Lower lobe of right lung (tissue), 2 donors: ENCODE results near the gene CLPTM1L. TPM values are rescaled to one million over a fixed set of nuclear protein-coding genes. Genes with fewer than 3 reads are reported as not detected.

Experiments used
- ATAC-seq, 2 donors: fragments of 200-7000 bp; cut with Tn5 transposase; one replicate each; pipeline ENCODE4 v1.9.1; 2020 to 2022; ENCODE audit warnings: mild to moderate bottlenecking in 2 of 2, moderate library complexity in 2 of 2
- DNase-seq: peaks from one replicate; pipeline ENCODE4 v3.0.0-alpha.2; 2020
- H3K27ac ChIP-seq: fragments of 200-600 bp; one replicate; pipeline ENCODE4 v1.8.0; 2022
- H3K27me3 ChIP-seq: fragments of 200-600 bp; one replicate; pipeline ENCODE4 v1.8.0; 2022; ENCODE audit warnings: low read depth
- H3K36me3 ChIP-seq: fragments of 200-600 bp; one replicate; pipeline ENCODE4 v1.8.0; 2022; ENCODE audit warnings: mild to moderate bottlenecking
- H3K4me1 ChIP-seq: fragments of 200-600 bp; one replicate; pipeline ENCODE4 v1.8.0; 2022
- H3K4me3 ChIP-seq: fragments of 200-600 bp; one replicate; pipeline ENCODE4 v1.8.0; 2022; ENCODE audit warnings: mild to moderate bottlenecking
- H3K9me3 ChIP-seq: fragments of 200-600 bp; one replicate; pipeline ENCODE4 v1.8.0; 2022
- CTCF ChIP-seq: fragments of 200-600 bp; IDR thresholded peaks from one replicate; pipeline ENCODE4 v1.8.0; 2022; ENCODE audit warnings: antibody characterized with exemption, mild to moderate bottlenecking
- intact Hi-C: fragments of 100-400 bp; cut with DNase I; formaldehyde crosslinking; loops from one replicate; pipeline ENCODE4 v1.11.0; 2022
- total RNA-seq: library from RNA; stranded (reverse); fragmentation: NEBNext Ultra II Directional; extraction: Animal tissue kit (Norgen Biotek cat#: 25700); gene quantifications from one replicate; pipeline ENCODE4 v1.2.1, GENCODE V29; 2021
- donor health status: DM: no; HTN: yes; CAD: no; lungs with severe emphysema.

Gene CLPTM1L
- total RNA-seq, 1 donor from 2014 or later, result 135 TPM

- intact Hi-C loops, result no loop called here
- DNase-seq, result no peak
These were observed 25.3 kb downstream of the CLPTM1L start for GRCh38 chr5:1319436-1320256.

GRCh38 chr5:1318659-1319251 lies 26.1 kb downstream of the CLPTM1L start:
- H3K36me3 ChIP-seq, result peaks cover 68% of the 10 kb centered on the region
- no peak for TF ChIP-seq CTCF
- no peaks in the 10 kb centered on the region for H3K27me3 ChIP-seq
- no peak overlapping the region for H3K4me3 ChIP-seq
- H3K27ac ChIP-seq, result no peak overlapping the region
- no peaks in the 10 kb centered on the region for H3K9me3 ChIP-seq
- DNase-seq, result peak; percentile 43
- peaks cover 22% of the 10 kb centered on the region for H3K4me1 ChIP-seq
- ATAC-seq, result no peak
- intact Hi-C loops, result no loop called here

More at GRCh38 chr5:1319436-1320256, 25.3 kb downstream of the CLPTM1L start:
- peaks cover 15% of the 10 kb centered on the region for H3K4me1 ChIP-seq
- H3K36me3 ChIP-seq, result peaks cover 76% of the 10 kb centered on the region
- no peaks in the 10 kb centered on the region for H3K27me3 ChIP-seq
- H3K27ac ChIP-seq, result no peak overlapping the region
- H3K9me3 ChIP-seq, result no peaks in the 10 kb centered on the region
- H3K4me3 ChIP-seq, result no peak overlapping the region
- no peak for TF ChIP-seq CTCF
- no peak for ATAC-seq

DNA sequence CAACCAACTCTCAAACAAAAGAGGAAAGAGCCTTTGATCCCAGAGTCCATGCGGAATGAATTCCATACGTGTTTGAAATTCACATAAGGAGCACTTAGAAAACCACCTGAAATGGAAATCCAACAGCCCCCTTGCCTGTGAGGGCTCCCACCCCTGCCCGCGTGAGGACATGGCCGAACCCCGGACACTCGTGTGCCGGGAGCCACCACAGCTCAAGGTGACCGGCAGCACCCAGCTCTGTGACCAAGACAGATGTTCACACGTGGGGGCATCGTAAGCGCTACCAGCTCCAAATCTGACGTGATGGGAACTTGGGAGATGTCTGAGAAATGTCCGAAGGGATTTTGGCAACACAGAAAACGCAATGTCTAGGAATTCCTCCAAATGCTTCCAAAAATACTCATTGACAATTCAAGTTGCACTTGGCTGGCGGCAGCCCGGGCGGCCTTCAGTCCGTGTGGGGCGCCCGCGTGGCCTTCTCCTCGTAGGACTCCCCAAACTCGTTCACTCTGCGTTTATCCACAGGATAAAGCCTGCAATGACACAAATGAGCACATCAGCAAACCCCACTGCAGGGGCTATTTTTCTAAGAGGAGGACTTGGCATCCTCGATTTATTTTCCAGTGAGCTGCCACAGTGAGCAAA lies 26.9 kb downstream of the CLPTM1L start:
- peak; percentile 34 for DNase-seq

DNA sequence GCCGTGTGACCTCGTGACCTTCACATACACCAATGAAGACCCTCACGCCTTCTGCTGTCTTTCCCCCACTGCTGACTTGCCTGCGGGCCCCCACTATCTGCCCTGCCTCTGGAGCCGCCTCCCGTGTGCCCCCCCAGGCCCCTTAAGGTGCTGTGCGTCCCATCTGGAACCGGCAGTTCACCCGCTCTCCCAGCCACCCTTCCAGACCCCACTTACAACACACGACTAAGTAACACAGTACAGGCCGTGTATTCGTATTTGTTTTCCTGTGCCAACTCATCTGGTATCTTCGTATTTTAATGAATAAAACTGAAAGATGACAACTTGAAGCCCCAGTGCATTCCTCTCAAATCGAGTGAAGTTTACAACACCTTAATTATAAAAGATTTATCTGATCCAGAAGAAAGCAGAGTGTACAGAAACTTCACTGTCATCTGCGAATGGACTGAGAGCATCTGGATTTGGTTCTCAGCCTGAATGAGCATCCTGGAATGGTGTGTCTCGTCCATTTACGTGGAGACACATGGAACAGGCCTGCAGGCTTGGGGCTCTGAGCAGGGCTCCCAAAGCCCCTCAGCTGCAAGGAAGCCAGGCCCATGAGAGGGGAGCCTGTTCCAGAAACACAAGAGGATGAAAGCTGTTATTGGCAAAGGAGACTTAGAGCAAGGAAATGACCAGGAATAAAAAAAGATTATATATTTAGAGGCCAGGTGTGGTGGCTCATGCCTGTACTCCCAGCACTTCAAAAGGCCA lies 28.1 kb downstream of the CLPTM1L start:
- Histone ChIP-seq H3K27me3 (no peaks in the 10 kb centered on the region), H3K27ac (peak overlapping the region; percentile 58), H3K9me3 (no peaks in the 10 kb centered on the region), H3K4me1 (peaks cover 29% of the 10 kb centered on the region), H3K4me3 (no peak overlapping the region), H3K36me3 (peaks cover 49% of the 10 kb centered on the region)
- ATAC-seq, result no peak
- TF ChIP-seq CTCF, result no peak
- intact Hi-C loops, result no loop called here
- peak; percentile 10 for DNase-seq

More for the DNA sequence above, 26.9 kb downstream of the CLPTM1L start:
- intact Hi-C loops, result no loop called here
- Histone ChIP-seq H3K27ac (no peak overlapping the region), H3K36me3 (peaks cover 62% of the 10 kb centered on the region), H3K4me3 (no peak overlapping the region), H3K9me3 (no peaks in the 10 kb centered on the region), H3K27me3 (no peaks in the 10 kb centered on the region), H3K4me1 (peaks cover 29% of the 10 kb centered on the region)
- no peak for TF ChIP-seq CTCF
- ATAC-seq, result no peak
